HCT116 (cell line): ENCODE measurements around the gene FRMPD4.

Experiments
- CEBPB ChIP-seq: IDR thresholded peaks from 2 replicates; pipeline ENCODE4 v1.6.1; 2012; ENCODE audit warnings: low read depth
- EGR1 ChIP-seq: IDR thresholded peaks from 2 replicates; pipeline ENCODE4 v1.6.1; 2012; ENCODE audit warnings: low read depth
- EZH2 ChIP-seq: fragments of 200-600 bp; sonication (generic); IDR thresholded peaks from 2 replicates; pipeline ENCODE4 v1.6.1; 2017; ENCODE audit warnings: antibody characterized with exemption, mixed run types
- EZH2phosphoT487 ChIP-seq: fragments of 200-600 bp; IDR thresholded peaks from 2 replicates; pipeline ENCODE4 v1.6.1; 2018; ENCODE audit warnings: antibody characterized with exemption, borderline replicate concordance
- JUND ChIP-seq: IDR thresholded peaks from 2 replicates; pipeline ENCODE4 v1.6.1; 2012
- POLR2A ChIP-seq: IDR thresholded peaks from 2 replicates; pipeline ENCODE4 v1.7.0; 2011; ENCODE audit warnings: borderline replicate concordance; ENCODE audit not compliant: insufficient read depth, insufficient read length; ENCODE audit errors: extremely low read depth
- POLR2AphosphoS5 ChIP-seq: IDR thresholded peaks from 2 replicates; pipeline ENCODE4 v1.6.1; 2011; ENCODE audit warnings: mild to moderate bottlenecking, low read depth, low read length, moderate library complexity
- RAD21 ChIP-seq: IDR thresholded peaks from 2 replicates; pipeline ENCODE4 v1.6.1; 2012; ENCODE audit warnings: low read depth, mild to moderate bottlenecking
- ZNF274 ChIP-seq: fragments of 200-500 bp; sonication (Bioruptor generic); IDR thresholded peaks from 2 replicates; pipeline ENCODE4 v1.6.1; 2014; ENCODE audit warnings: mild to moderate bottlenecking, low read depth, low read length, inconsistent platforms
- TF ChIP-seq, protein P1 (sequence below), 3 experiments: fragments of 200-600 bp in 1 of 3; sonication (generic) in 1 of 3; IDR thresholded peaks in 2 of 3; conservative IDR thresholded peaks in 1 of 3; 2 replicates each; pipeline ENCODE4 v1.5.1; 2012 to 2017; ENCODE audit warnings: low read depth in 2 of 3, low read length in 2 of 3, antibody characterized with exemption in 1 of 3, borderline replicate concordance in 1 of 3, control low read depth in 1 of 3, mild to moderate bottlenecking in 1 of 3, mixed read lengths in 1 of 3, mixed run types in 1 of 3, moderate library complexity in 1 of 3; ENCODE audit not compliant: insufficient read depth in 1 of 3
- TF ChIP-seq, protein P2 (sequence below): IDR thresholded peaks from 2 replicates; pipeline ENCODE4 v1.6.1; 2012; ENCODE audit warnings: low read depth
- TF ChIP-seq, protein P3 (sequence below): IDR thresholded peaks from 2 replicates; pipeline ENCODE4 v1.6.1; 2012

DNA sequence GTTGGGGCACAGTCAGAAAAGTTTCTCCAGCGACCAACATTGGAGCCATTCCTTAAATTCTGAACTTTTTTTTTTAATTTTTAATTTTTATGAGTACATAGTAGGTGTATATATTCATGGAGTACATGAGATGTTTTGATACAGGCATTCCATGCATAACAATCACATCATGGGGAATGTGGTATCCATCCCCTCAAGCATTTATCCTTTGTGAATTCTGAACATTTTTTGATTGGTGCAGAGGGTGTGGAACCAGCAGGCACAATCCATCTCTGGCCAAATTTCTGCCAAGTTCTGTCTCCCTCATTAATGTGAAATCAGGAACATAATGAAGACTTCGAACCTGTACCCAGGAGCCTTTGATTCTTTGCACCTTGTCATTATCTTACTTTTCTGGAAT is 267.0 kb downstream of the FRMPD4 start:
- TF ChIP-seq POLR2AphosphoS5: no peak
- TF ChIP-seq JUND: no peak
- TF ChIP-seq, protein P1, sequence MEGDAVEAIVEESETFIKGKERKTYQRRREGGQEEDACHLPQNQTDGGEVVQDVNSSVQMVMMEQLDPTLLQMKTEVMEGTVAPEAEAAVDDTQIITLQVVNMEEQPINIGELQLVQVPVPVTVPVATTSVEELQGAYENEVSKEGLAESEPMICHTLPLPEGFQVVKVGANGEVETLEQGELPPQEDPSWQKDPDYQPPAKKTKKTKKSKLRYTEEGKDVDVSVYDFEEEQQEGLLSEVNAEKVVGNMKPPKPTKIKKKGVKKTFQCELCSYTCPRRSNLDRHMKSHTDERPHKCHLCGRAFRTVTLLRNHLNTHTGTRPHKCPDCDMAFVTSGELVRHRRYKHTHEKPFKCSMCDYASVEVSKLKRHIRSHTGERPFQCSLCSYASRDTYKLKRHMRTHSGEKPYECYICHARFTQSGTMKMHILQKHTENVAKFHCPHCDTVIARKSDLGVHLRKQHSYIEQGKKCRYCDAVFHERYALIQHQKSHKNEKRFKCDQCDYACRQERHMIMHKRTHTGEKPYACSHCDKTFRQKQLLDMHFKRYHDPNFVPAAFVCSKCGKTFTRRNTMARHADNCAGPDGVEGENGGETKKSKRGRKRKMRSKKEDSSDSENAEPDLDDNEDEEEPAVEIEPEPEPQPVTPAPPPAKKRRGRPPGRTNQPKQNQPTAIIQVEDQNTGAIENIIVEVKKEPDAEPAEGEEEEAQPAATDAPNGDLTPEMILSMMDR (IDR thresholded peaks at IDR 0.05 in 2 of 3, conservative IDR thresholded peaks at IDR 0.05 in 1 of 3; ENCODE audit: borderline replicate concordance in 1 of 3, insufficient read depth in 1 of 3, low read depth in 2 of 3, low read length in 2 of 3): no peak
- no peak for TF ChIP-seq POLR2A
- TF ChIP-seq, protein P2, sequence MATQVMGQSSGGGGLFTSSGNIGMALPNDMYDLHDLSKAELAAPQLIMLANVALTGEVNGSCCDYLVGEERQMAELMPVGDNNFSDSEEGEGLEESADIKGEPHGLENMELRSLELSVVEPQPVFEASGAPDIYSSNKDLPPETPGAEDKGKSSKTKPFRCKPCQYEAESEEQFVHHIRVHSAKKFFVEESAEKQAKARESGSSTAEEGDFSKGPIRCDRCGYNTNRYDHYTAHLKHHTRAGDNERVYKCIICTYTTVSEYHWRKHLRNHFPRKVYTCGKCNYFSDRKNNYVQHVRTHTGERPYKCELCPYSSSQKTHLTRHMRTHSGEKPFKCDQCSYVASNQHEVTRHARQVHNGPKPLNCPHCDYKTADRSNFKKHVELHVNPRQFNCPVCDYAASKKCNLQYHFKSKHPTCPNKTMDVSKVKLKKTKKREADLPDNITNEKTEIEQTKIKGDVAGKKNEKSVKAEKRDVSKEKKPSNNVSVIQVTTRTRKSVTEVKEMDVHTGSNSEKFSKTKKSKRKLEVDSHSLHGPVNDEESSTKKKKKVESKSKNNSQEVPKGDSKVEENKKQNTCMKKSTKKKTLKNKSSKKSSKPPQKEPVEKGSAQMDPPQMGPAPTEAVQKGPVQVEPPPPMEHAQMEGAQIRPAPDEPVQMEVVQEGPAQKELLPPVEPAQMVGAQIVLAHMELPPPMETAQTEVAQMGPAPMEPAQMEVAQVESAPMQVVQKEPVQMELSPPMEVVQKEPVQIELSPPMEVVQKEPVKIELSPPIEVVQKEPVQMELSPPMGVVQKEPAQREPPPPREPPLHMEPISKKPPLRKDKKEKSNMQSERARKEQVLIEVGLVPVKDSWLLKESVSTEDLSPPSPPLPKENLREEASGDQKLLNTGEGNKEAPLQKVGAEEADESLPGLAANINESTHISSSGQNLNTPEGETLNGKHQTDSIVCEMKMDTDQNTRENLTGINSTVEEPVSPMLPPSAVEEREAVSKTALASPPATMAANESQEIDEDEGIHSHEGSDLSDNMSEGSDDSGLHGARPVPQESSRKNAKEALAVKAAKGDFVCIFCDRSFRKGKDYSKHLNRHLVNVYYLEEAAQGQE: no peak
- no peak for TF ChIP-seq EZH2phosphoT487
- TF ChIP-seq CEBPB: no peak
- no peak for TF ChIP-seq EZH2
- no peak for TF ChIP-seq EGR1
- TF ChIP-seq RAD21: no peak
- TF ChIP-seq ZNF274: no peak
- TF ChIP-seq, protein P3, sequence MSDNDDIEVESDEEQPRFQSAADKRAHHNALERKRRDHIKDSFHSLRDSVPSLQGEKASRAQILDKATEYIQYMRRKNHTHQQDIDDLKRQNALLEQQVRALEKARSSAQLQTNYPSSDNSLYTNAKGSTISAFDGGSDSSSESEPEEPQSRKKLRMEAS: no peak
